PC-9 (cell line): Measurements from ENCODE around the gene RNU6-1. TPM values are rescaled to one million over a fixed set of nuclear protein-coding genes. Genes with fewer than 3 reads are reported as not detected.

Experiments used
- Bru-seq: library from RNA; stranded (reverse); fragments of 400-500 nt; gene quantifications from one replicate; lab custom pipeline; 2021; lab: Mats Ljungman, UMichigan
- BruChase-seq, 2 experiments: library from RNA; stranded (reverse); fragments of 400-500 nt; gene quantifications; one replicate each; lab custom pipeline; 2021; lab: Mats Ljungman, UMichigan
- BruUV-seq: library from RNA; stranded (reverse); fragments of 400-500 nt; replicated peaks from 2 replicates; lab custom pipeline; 2021; lab: Mats Ljungman, UMichigan
- CTCF ChIA-PET: fragments of 300-600 bp; sonication (Branson Sonifier 250); formaldehyde crosslinking; loops from one replicate; lab custom pipeline; 2022; ENCODE audit warnings: antibody characterized with exemption; lab: Charles Lee
- POLR2A ChIA-PET: fragments of 300-600 bp; sonication (Branson Sonifier 250); formaldehyde crosslinking; loops from one replicate; lab custom pipeline; 2022; ENCODE audit warnings: antibody characterized with exemption; ENCODE audit not compliant: unreplicated experiment; lab: Charles Lee
- DNase-seq, 2 experiments: peaks; one replicate each; pipeline versions ENCODE4 v3.0.0 to v3.0.0-alpha.2; 2015 to 2022; ENCODE audit warnings: mixed read lengths in 1 of 2
- H2AFZ ChIP-seq: fragments of 200-600 bp; sonication (generic); 2 replicates; pipeline ENCODE4 v1.8.1; 2017; ENCODE audit warnings: antibody characterized with exemption
- H3F3A ChIP-seq: fragments of 200-600 bp; sonication (generic); 2 replicates; pipeline ENCODE4 v1.8.1; 2017; ENCODE audit warnings: antibody characterized with exemption, mild to moderate bottlenecking, low read depth; ENCODE audit not compliant: insufficient read depth
- H3K27ac ChIP-seq: fragments of 200-600 bp; sonication (generic); 2 replicates; pipeline ENCODE4 v1.6.1; 2016; ENCODE audit warnings: mixed run types
- H3K27me3 ChIP-seq: fragments of 200-600 bp; sonication (generic); 2 replicates; pipeline ENCODE4 v1.6.1; 2016; ENCODE audit warnings: low read depth, mixed run types; ENCODE audit not compliant: insufficient read depth
- H3K36me3 ChIP-seq: fragments of 200-600 bp; sonication (generic); 2 replicates; pipeline ENCODE4 v1.6.1; 2016; ENCODE audit warnings: low read depth, mixed run types
- H3K4me1 ChIP-seq: fragments of 200-600 bp; sonication (generic); replicated peaks from 2 replicates; pipeline ENCODE4 v1.6.1; 2016; ENCODE audit warnings: mixed run types; ENCODE audit not compliant: insufficient read depth
- H3K4me2 ChIP-seq: fragments of 200-600 bp; sonication (generic); 2 replicates; pipeline ENCODE4 v1.6.1; 2017; ENCODE audit warnings: mixed run types
- H3K4me3 ChIP-seq: fragments of 200-600 bp; sonication (generic); 2 replicates; pipeline ENCODE4 v1.6.1; 2016; ENCODE audit warnings: mixed run types
- H3K79me2 ChIP-seq: fragments of 200-600 bp; sonication (generic); 2 replicates; pipeline ENCODE4 v1.6.1; 2017; ENCODE audit warnings: low read depth, mixed run types
- H3K9me2 ChIP-seq: fragments of 200-600 bp; sonication (generic); 2 replicates; pipeline ENCODE4 v1.8.1; 2017; ENCODE audit warnings: mild to moderate bottlenecking; ENCODE audit not compliant: insufficient read depth
- H3K9me3 ChIP-seq: fragments of 200-600 bp; sonication (generic); 2 replicates; pipeline ENCODE4 v1.8.1; 2016; ENCODE audit warnings: low read depth; ENCODE audit not compliant: insufficient read depth
- H4K20me1 ChIP-seq: fragments of 200-600 bp; sonication (generic); 2 replicates; pipeline ENCODE4 v1.8.1; 2017; ENCODE audit not compliant: insufficient read depth
- EZH2 ChIP-seq: fragments of 200-600 bp; sonication (generic); IDR thresholded peaks from 2 replicates; pipeline ENCODE4 v1.8.0; 2017; ENCODE audit warnings: antibody characterized with exemption, low read depth
- intact Hi-C: fragments of 100-400 bp; cut with micrococcal nuclease; formaldehyde crosslinking; loops from one replicate; pipeline ENCODE4 v1.10.0; 2022; ENCODE audit not compliant: unreplicated experiment
- long read RNA-seq: library from polyadenylated mRNA; stranded (forward); transcript quantifications from one replicate; pipeline ENCODE4 v2.0.0, GENCODE V29; 2022
- total RNA-seq: library from RNA; stranded (reverse); gene quantifications from 2 replicates; pipeline ENCODE4 v1.2.3, GENCODE V29; 2021
- TF ChIP-seq, protein P1 (sequence below): fragments of 200-600 bp; sonication (generic); conservative IDR thresholded peaks from 2 replicates; pipeline ENCODE4 v1.6.1; 2017; ENCODE audit warnings: mixed run types, antibody characterized with exemption, mild to moderate bottlenecking, moderate library complexity

RNU6-1 gene
- total RNA-seq (not detected in 2 replicates), Bru-seq, nascent RNA (not detected), BruChase-seq, experiment 1, labeled RNA remaining after a 2-hour chase (not detected), BruChase-seq, experiment 2, labeled RNA remaining after a 6-hour chase (not detected)
- long read RNA-seq, partial matches to known transcripts, result 0 of 1 reads
- long read RNA-seq, other reads (novel, unspliced or antisense), result 0 of 1 reads

DNA sequence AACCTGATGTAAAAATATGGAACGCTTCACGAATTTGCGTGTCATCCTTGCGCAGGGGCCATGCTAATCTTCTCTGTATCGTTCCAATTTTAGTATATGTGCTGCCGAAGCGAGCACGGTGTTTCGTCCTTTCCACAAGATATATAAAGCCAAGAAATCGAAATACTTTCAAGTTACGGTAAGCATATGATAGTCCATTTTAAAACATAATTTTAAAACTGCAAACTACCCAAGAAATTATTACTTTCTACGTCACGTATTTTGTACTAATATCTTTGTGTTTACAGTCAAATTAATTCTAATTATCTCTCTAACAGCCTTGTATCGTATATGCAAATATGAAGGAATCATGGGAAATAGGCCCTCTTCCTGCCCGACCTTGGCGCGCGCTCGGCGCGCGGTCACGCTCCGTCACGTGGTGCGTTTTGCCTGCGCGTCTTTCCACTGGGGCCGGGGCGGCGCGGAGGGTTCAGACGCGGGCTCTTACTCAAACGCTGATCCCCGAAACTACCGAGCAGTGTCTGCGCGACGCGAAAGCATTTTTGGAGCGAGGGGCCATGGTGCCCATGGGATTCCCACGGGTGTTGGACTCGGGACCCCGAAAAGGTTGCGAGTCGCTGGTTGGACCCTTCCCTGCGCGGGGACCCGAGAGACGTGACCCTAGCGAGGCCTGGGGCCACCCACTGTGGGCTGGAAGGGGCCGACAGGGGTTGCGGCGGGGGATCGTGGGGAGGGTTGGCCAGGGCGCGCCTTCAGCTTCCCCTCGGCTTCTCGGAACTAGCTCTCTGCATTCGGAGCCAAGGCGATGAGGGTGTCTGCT is at the start of gene RNU6-1:
RNU6-1 (minus strand) TSS at position 117 of the 820 bp plus-strand sequence.
- CTCF ChIA-PET, result no interaction called here
- TSS peak; percentile 90 for BruUV-seq

DNA sequence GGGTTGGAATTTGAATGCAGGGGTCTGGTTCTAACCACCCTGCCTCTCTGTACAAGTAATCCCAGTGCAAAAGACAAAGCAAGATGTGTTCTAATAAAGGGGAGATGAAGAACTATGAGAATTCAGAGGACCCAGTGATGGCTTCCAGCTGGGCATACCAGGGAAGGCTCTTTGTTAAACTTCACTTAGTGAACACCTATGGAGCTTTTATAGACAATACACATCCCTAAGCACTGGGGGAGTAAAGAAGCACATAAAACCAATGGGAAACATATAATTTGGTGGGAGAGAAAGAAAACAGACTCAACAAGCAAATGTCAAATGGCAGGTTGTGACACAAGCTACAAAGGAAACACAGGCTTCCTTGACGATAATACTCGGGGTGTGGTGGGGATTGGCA is 47.9 kb upstream of the RNU6-1 start:
- Histone ChIP-seq H3F3A (peaks cover 8% of the 10 kb centered on the region; the same call in 1 of the 2 replicates), H2AFZ (no peak overlapping the region), H3K9me3 (no peaks in the 10 kb centered on the region), H3K4me1 (peaks cover 6% of the 10 kb centered on the region; the same call in 1 of the 2 replicates), H3K4me3 (no peak overlapping the region), H3K27ac (no peak overlapping the region), H3K36me3 (no peaks in the 10 kb centered on the region), H3K27me3 (no peaks in the 10 kb centered on the region), H3K79me2 (no peaks in the 10 kb centered on the region), H4K20me1 (no peaks in the 10 kb centered on the region), H3K4me2 (no peak overlapping the region), H3K9me2 (no peaks in the 10 kb centered on the region)
- ChIA-PET CTCF (no interaction called here), POLR2A (interaction anchor here (0.6 to 0.7 kb wide), 2 partner anchors 110 to 638 kb away, joined by 3 to 6 read pairs; no protein-coding TSS in a partner anchor)
- no TSS peak for BruUV-seq
- TF ChIP-seq EZH2, result no peak
- no peak for DNase-seq
- intact Hi-C loops, result no loop called here

More for the DNA sequence above, at the start of gene RNU6-1:
- peak within 1 kb of the TSS; percentile 69 for H3K4me3 ChIP-seq
- H3K9me3 ChIP-seq, result no peaks in the 10 kb centered on the region
- no peaks in the 10 kb centered on the region for H3K9me2 ChIP-seq
- peak; percentile 71 to 88 for DNase-seq
- TF ChIP-seq EZH2, result no peak
- TF ChIP-seq, protein P1, sequence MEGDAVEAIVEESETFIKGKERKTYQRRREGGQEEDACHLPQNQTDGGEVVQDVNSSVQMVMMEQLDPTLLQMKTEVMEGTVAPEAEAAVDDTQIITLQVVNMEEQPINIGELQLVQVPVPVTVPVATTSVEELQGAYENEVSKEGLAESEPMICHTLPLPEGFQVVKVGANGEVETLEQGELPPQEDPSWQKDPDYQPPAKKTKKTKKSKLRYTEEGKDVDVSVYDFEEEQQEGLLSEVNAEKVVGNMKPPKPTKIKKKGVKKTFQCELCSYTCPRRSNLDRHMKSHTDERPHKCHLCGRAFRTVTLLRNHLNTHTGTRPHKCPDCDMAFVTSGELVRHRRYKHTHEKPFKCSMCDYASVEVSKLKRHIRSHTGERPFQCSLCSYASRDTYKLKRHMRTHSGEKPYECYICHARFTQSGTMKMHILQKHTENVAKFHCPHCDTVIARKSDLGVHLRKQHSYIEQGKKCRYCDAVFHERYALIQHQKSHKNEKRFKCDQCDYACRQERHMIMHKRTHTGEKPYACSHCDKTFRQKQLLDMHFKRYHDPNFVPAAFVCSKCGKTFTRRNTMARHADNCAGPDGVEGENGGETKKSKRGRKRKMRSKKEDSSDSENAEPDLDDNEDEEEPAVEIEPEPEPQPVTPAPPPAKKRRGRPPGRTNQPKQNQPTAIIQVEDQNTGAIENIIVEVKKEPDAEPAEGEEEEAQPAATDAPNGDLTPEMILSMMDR, result no peak
- peak within 1 kb of the TSS; percentile 73 for H3K27ac ChIP-seq
- no peaks in the 10 kb centered on the region for H3K27me3 ChIP-seq
- H3K4me1 ChIP-seq, result peaks cover 10% of the 10 kb centered on the region
- no peaks in the 10 kb centered on the region for H4K20me1 ChIP-seq
- intact Hi-C loops, result loop anchor here (1.0 to 10.0 kb wide), 8 partner anchors 298 to 955 kb away; partner anchors contain the start of genes C15orf61 and MAP2K5
- peak within 1 kb of the TSS; percentile 99 for H2AFZ ChIP-seq
- H3F3A ChIP-seq, result peaks cover 8% of the 10 kb centered on the region; the same call in 1 of the 2 replicates
- no peaks in the 10 kb centered on the region for H3K36me3 ChIP-seq
- POLR2A ChIA-PET, result interaction anchor here (0.6 to 0.7 kb wide), 2 partner anchors 24 to 413 kb away, joined by 7 to 8 read pairs; no protein-coding TSS in a partner anchor
- H3K79me2 ChIP-seq, result no peaks in the 10 kb centered on the region
- H3K4me2 ChIP-seq, result peak within 1 kb of the TSS; percentile 88

DNA sequence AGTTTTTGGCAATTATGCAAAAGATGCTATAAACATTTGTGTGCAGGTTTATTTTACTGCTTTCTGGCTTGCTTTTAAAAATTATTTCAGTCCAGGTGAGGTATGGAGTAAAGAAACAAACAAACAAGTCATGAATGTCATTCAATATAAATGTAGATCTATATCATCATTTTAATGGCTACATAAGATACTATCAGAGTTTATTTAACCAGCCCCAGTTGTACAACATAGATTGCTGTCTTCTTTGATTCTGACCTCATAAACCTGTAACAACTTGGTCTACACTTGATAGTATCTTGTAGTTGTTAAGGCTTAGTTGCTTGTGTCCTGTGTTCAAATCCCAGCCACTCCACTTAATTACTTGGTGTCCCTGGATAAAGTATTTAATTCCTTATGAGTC is 46.0 kb upstream of the RNU6-1 start:
- H3K9me2 ChIP-seq, result no peaks in the 10 kb centered on the region
- no peaks in the 10 kb centered on the region for H3K36me3 ChIP-seq
- POLR2A ChIA-PET, result interaction anchor here (0.6 kb wide), 2 partner anchors 37 to 205 kb away, joined by 3 to 4 read pairs; no protein-coding TSS in a partner anchor
- no peak overlapping the region for H3K27ac ChIP-seq
- intact Hi-C loops, result no loop called here
- no peaks in the 10 kb centered on the region for H3K27me3 ChIP-seq
- no peaks in the 10 kb centered on the region for H3K9me3 ChIP-seq
- H3K4me3 ChIP-seq, result no peak overlapping the region
- TF ChIP-seq, protein P1, result no peak
- TF ChIP-seq EZH2, result no peak
- no peaks in the 10 kb centered on the region for H4K20me1 ChIP-seq
- no peak overlapping the region for H2AFZ ChIP-seq
- peaks cover 8% of the 10 kb centered on the region; the same call in 1 of the 2 replicates for H3F3A ChIP-seq
- H3K4me1 ChIP-seq, result peaks cover 6% of the 10 kb centered on the region; the same call in 1 of the 2 replicates
- no peak for DNase-seq
- no TSS peak for BruUV-seq
- H3K79me2 ChIP-seq, result no peaks in the 10 kb centered on the region
- no peak overlapping the region for H3K4me2 ChIP-seq
- CTCF ChIA-PET, result no interaction called here
